ENCODE results near the gene FBXO44.

Gene FBXO44

GRCh38 chr1:11680270-11681070 is 25.8 kb downstream of the FBXO44 start (continued):
- TF ChIP-seq PRDM6 (tag by site-specific recombination; IDR thresholded peaks at IDR 0.05) (no peak), TCF7L2 (IDR thresholded peaks at IDR 0.05; ENCODE audit: borderline replicate concordance, low read depth, low read length) (no peak), ZNF792 (tag by site-specific recombination; IDR thresholded peaks at IDR 0.05) (0 out of 2 replicates have a peak, but pooled peaks have one; percentile 61), ZNF596 (tag by site-specific recombination; IDR thresholded peaks at IDR 0.05) (no peak), ZNF175 (tag by site-specific recombination; IDR thresholded peaks at IDR 0.05) (no peak), ZNF366 (tag by site-specific recombination; conservative IDR thresholded peaks at IDR 0.05) (no peak), KLF10 (tag by site-specific recombination; IDR thresholded peaks at IDR 0.05) (no peak), ZNF549 (tag by site-specific recombination; IDR thresholded peaks at IDR 0.05) (no peak), ZNF621 (tag by site-specific recombination; IDR thresholded peaks at IDR 0.05) (no peak), SP3 (tag by site-specific recombination; IDR thresholded peaks at IDR 0.05) (no peak), SP7 (tag by site-specific recombination; IDR thresholded peaks at IDR 0.05) (no peak; the same call in 1 of the 2 replicates), REPIN1 (tag by site-specific recombination; IDR thresholded peaks at IDR 0.05; ENCODE audit: low read depth) (no peak), HOXC10 (CRISPR knock-in tag; IDR thresholded peaks at IDR 0.05) (no peak), BCL11A (tag by site-specific recombination; IDR thresholded peaks at IDR 0.05; ENCODE audit: low read depth) (no peak), ZNF660 (tag by site-specific recombination; IDR thresholded peaks at IDR 0.05) (no peak), SCRT2 (tag by site-specific recombination; IDR thresholded peaks at IDR 0.05) (no peak), ZBTB7A (tag by site-specific recombination; IDR thresholded peaks at IDR 0.05; ENCODE audit: low read depth) (no peak), ZNF530 (tag by site-specific recombination; IDR thresholded peaks at IDR 0.05; ENCODE audit: low read depth) (no peak), ZBTB44 (tag by site-specific recombination; IDR thresholded peaks at IDR 0.05) (no peak), ZSCAN16 (tag by site-specific recombination; IDR thresholded peaks at IDR 0.05) (no peak), TSHZ1 (tag by site-specific recombination; IDR thresholded peaks at IDR 0.05; ENCODE audit: borderline replicate concordance) (no peak), ZNF133 (tag by site-specific recombination; IDR thresholded peaks at IDR 0.05) (no peak), ZFP69B (tag by site-specific recombination; IDR thresholded peaks at IDR 0.05) (no peak), ZBTB8A (tag by site-specific recombination; IDR thresholded peaks at IDR 0.05) (no peak), ZNF398 (tag by site-specific recombination; IDR thresholded peaks at IDR 0.05) (peak; percentile 83), WT1 (tag by site-specific recombination; IDR thresholded peaks at IDR 0.05) (no peak), ZNF24 (tag by site-specific recombination; IDR thresholded peaks at IDR 0.05) (no peak), ZFP37 (tag by site-specific recombination; IDR thresholded peaks at IDR 0.05) (no peak), ZNF184 (tag by site-specific recombination; IDR thresholded peaks at IDR 0.05) (no peak), ZNF248 (tag by site-specific recombination; IDR thresholded peaks at IDR 0.05) (no peak), YY2 (tag by site-specific recombination; IDR thresholded peaks at IDR 0.05) (no peak), OVOL3 (tag by site-specific recombination; IDR thresholded peaks at IDR 0.05) (peak; percentile 65; the same call in 1 of the 2 replicates), ZNF704 (tag by site-specific recombination; IDR thresholded peaks at IDR 0.05) (no peak)
